DLD1 (cell line): ENCODE data around the gene CEP57L1.
"Not testable (repeated sequence)": the region's sequence is repeated elsewhere in the genome, so short reads cannot be mapped to it uniquely, and the experiment has no call there.

Experiments
- in situ Hi-C: cut with HindIII; loops from 2 replicates; pipeline ENCODE4 v1.10.0; 2017; ENCODE audit warnings: low sequenced_read_pairs

CEP57L1 gene

DNA sequence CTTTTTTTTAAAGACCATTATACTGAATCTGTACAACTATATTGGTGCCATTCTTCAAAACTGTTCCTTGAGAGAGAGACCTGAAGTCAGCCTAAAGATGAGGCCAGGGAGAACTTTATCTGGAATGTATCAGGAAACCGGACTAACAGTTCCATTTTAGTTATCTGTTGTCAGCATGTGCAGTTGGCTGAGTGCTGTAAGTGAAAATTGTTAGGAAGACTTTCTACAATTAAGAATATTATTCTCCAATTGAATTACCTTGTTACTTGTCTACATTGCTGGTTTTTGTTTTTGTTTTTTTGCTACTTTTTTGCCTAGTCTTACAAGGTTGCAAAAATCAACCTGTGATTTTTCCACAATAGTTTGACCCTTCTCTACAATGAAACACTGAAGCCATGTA is 7.5 kb downstream of the CEP57L1 start:
- in situ Hi-C loops, result no loop called here

DNA sequence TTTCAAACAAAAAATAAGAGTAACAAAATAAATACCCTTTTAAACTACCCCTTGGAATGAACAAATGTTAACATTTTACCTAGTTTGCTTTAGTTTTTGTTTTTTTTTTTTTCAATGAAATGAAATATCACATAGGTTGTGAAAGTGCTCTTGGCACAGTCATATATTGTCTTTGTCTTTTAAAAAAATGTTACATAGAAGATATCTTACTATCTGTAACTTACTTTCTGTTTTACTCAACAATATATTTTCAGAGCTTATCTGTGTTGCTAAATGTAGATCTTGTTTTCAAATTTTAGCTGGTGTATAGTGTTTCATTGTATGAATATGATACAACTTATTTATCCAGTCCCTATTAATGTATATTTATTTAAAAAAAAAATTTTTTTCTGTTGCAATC is 8.6 kb downstream of the CEP57L1 start:
- in situ Hi-C loops, result no loop called here

DNA sequence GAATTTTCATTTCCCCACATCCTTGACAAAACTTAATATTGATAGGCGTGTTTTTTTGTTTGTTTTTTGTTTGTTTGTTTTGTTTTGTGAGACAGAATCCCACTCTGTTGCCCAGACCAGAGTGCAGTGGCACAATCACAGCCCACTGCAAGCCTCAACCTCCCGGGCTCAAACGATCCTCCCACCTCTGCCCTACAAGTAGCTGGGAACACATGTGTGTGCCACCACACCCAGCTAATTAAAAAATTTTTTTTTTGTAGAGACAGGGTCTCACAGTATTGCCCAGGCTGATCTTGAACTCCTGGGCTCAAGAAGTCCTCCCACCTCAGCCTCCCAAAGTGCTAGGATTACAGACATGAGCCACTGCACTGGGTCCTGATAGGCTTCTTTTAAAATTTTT is 9.2 kb downstream of the CEP57L1 start:
- in situ Hi-C loops, result no loop called here

GRCh38 chr6:109105681-109106080 is 10.4 kb downstream of the CEP57L1 start:
- in situ Hi-C loops, result no loop called here

DNA sequence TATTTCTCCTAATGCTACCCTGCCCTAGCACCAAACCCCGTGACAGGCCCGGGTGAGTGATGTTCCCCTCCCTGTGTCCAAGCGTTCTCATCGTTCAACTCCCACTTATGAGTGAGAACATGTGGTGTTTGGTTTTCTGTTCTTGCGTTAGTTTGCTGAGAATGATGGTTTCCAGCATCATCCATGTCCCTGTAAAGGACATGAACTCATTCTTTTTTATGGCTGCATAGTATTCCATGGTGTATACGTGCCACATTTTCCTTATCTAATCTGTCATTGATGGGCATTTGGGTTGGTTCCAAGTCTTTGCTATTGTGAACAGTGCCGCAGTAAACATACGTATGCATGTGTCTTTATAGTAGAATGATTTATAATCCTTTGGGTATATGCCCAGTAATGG is 14.4 kb downstream of the CEP57L1 start:
- in situ Hi-C loops, result not testable (repeated sequence)

DNA sequence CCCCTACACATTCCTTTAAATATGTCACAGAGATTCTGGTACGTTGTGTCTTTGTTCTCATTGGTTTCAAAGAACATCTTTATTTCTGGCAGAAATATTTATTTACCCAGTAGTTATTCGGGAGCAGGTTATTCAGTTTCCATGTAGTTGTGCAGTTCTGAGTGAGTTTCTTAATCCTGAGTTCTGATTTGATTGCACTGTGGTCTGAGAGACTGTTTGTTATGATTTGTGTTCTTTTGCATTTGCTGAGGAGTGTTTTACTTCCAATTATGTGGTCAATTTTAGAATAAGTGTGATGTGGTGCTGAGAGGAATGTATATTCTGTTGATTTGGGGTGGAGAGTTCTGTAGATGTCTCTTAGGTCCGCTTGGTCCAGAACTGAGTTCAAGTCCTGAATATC is 17.4 kb downstream of the CEP57L1 start:
- in situ Hi-C loops, result not testable (repeated sequence)

DNA sequence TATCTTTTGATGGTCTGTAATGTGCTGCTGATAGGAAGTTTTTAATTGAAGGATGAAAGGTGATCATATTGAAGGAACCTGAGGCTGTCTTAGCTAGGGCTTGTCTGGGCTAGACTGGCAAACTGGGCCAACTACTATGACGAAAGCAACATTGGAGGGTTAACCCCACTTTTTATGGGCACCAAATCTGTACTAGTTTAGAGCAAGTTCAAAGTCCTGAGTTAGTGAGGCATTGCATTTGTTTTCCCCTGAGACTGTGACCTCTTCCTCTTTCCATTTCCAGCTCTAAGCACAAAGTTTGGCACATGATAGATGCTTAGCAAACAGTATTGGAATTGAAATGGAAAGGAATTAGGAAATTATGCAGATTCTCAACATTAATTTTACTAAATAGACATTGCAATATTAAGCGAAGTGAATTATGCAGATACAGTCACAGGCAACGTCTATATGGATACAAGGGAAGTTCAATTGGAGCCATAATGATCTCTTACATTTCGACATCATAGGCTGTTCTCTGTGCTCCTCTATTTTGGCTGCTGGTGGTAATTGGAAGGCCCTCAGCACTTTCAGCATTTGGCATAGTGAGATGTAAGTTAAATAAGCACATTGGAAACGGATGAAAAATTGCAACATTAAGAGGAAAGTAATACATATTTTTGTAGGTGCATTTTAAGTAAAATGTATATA is 22.2 kb downstream of the CEP57L1 start:
- in situ Hi-C loops, result no loop called here

DNA sequence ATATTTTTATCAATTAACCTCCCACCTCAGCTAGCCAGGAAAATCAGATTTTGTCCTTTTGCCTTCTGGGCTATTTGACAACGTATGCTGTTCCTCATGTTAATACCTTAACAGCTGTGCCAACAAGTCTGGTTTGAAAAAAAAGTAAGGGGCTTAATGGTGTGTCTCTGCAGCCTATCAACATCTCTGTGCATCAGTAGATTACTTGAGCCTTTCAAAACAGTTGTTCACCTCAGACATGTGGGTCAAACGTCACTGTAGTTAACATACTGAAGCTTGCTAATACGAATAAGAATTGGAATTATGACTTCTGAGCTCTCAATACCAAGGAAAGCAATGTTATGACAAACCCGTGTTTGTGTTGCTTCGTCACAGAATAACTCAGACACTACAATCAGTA is 23.0 kb downstream of the CEP57L1 start:
- in situ Hi-C loops, result no loop called here

DNA sequence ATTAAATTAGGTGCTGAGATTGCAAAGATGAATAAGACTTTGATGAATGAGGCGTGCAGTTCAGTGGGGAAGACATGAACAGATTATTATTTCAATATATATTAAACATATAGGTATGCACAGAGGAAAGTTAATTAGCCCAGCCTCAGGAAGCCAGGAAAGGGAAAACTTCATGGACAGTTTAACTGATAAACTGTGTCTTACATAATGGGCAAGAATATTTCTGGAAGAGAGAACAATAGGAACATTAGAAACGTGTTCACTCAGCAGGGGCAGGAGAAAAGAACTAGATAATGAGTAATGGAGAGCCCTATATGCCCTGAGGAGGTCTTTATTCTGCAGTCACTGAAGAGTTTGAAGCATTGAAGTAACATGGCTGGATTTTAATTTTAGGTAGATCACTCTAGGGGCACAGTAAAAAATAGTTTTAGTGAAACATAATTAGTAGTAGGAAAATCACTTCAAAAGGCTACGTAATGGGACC is 23.6 kb downstream of the CEP57L1 start:
- in situ Hi-C loops, result no loop called here

- in situ Hi-C loops, result no loop called here
Measured at GRCh38 chr6:109121411-109121810, 26.1 kb downstream of the CEP57L1 start.

DNA sequence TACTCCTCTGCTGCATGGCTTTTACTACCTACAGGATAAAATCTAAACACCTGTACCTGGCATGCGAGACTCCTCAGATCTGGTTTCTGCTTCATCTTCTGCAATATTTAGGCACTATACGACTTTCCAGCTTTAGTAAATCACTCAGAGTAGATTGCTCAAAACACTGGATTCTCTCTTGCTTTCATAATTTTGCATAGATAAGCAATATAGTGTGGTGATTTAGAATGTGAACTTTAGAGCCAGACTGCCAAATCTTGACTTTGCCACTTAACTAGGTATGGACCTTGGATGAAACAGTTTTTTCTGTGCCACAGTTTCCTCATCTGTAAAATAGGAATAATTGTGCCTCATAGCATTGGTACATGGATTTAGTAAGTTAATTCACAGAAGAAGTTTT is 28.9 kb downstream of the CEP57L1 start:
- in situ Hi-C loops, result no loop called here

DNA sequence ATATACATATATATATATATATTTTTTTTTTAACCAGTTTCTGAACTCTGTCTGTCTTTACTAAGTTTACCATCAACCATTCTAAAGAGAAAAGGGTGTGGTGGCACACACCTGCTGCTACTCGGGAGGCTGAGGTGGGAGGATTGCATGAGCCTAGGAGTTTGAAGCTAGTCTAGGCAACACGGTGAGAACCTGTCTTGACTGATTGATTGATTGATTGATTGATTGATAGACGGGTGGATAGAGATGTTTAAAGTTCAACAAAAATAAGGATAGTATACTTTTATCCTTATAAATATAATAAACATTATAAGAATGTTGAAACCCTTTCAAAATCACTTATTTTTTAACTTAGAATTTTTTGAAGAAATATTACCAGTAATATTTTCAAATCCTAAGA is 30.2 kb downstream of the CEP57L1 start:
- in situ Hi-C loops, result no loop called here

GRCh38 chr6:109130065-109130464 is 34.8 kb downstream of the CEP57L1 start:
- in situ Hi-C loops, result no loop called here

DNA sequence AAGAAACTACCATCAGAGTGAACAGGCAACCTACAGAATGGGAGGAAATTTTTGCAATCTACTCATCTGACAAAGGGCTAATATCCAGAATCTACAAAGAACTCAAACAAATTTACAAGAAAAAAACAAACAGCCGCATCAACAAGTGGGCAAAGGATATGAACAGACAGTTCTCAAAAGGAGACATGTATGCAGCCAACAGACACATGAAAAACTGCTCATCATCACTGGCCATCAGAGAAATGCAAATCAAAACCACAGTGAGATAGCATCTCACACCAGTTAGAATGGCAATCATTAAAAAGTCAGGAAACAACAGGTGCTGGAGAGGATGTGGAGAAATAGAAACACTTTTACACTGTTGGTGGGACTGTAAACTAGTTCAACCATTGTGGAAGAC is 40.3 kb downstream of the CEP57L1 start:
- in situ Hi-C loops, result not testable (repeated sequence)

DNA sequence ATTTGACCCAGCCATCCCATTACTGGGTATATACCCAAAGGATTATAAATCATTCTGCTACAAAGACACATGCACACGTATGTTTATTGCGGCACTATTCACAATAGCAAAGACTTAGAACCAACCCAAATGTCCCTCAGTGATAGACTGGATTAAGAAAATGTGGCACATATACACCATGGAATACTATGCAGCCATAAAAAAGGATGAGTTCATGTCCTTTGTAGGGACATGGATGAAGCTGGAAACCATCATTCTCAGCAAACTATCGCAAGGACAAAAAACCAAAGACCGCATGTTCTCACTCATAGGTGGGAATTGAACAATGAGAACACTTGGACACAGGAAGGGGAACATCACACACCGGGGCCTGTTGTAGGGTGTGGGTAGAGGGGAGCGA is 40.7 kb downstream of the CEP57L1 start:
- in situ Hi-C loops, result not testable (repeated sequence)

GRCh38 chr6:109136530-109136929 is 41.2 kb downstream of the CEP57L1 start:
- in situ Hi-C loops, result not testable (repeated sequence)

DNA sequence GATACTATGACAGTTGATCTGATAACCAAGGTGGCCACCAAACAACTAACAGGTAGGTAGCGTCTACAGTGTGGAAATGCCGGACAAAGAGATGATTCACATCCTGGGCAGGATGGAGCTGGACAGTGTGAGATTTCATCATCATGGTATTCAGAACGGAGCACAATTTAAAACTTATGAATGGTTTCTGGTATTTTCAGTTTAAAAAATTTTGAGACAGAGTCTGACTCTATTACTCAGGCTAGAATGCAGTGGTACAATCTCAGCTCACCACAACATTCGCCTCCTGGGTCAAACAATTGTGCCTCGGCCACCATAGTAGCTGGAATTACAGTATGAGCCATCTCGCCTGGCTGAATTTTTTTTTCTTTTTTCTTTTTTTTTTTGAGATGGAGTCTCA is 43.8 kb downstream of the CEP57L1 start:
- in situ Hi-C loops, result no loop called here

- in situ Hi-C loops, result not testable (repeated sequence)
Measured at GRCh38 chr6:109142067-109142466, 46.8 kb downstream of the CEP57L1 start.

- in situ Hi-C loops, result no loop called here
Measured at GRCh38 chr6:109143191-109143590, 47.9 kb downstream of the CEP57L1 start.

GRCh38 chr6:109148251-109148650 is 52.9 kb downstream of the CEP57L1 start:
- in situ Hi-C loops, result not testable (repeated sequence)

GRCh38 chr6:109148716-109149115 is 53.4 kb downstream of the CEP57L1 start:
- in situ Hi-C loops, result not testable (repeated sequence)

GRCh38 chr6:109153752-109154151 is 58.4 kb downstream of the CEP57L1 start:
- in situ Hi-C loops, result no loop called here

DNA sequence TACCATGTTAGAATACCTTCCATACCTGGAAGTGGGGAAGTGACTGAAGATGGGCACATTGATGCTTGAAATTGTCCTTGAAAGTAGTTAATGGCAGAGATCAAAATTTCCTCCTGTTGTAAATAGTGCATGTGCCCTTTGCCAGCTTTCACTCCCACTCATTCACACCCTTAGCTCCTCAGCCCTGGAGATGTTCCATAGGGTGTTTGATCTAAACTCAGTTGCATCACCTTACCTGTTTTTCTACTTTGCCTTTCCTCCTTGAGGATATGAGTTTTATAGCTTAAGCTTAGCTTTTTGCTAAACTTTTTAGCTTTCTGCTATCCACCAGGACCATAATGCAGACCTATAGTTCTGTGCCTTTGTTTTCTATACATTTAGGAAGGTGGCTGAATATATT is 69.0 kb downstream of the CEP57L1 start:
- in situ Hi-C loops, result no loop called here
